Adrenal gland (tissue), 12 donors: ENCODE measurements around the gene SALL3. TPM values are rescaled to one million over a fixed set of nuclear protein-coding genes. Genes with fewer than 3 reads are reported as not detected.
"Not testable (repeated sequence)": the region's sequence is repeated elsewhere in the genome, so short reads cannot be mapped to it uniquely, and the experiment has no call there.

Experiments used
- DNase-seq, 7 donors: peaks; one replicate each; pipeline ENCODE4 v3.0.0-alpha.2; 2019 to 2020
- H3K27ac ChIP-seq, 5 donors: fragments of 200-600 bp; sonication (generic) in 4 of 5; 1 replicate in 3 of 5; 2 replicates in 2 of 5; pipeline versions ENCODE4 v1.5.1 to v1.8.0; 2016 to 2020; ENCODE audit warnings: mild to moderate bottlenecking in 1 of 5
- H3K27me3 ChIP-seq: fragments of 200-600 bp; 2 replicates; pipeline ENCODE4 v1.8.0; 2021
- H3K36me3 ChIP-seq, 2 donors: fragments of 200-600 bp; replicated peaks in 1 of 2; 1 replicate in 1 of 2; 2 replicates in 1 of 2; pipeline versions ENCODE4 v1.5.1 to v1.8.0; 2018 to 2022
- H3K4me1 ChIP-seq, 2 donors: fragments of 200-600 bp; replicated peaks in 1 of 2; 1 replicate in 1 of 2; 2 replicates in 1 of 2; pipeline versions ENCODE4 v1.5.1 to v1.8.0; 2018 to 2021
- H3K4me3 ChIP-seq, 4 donors: fragments of 200-600 bp; sonication (generic) in 3 of 4; one replicate each; pipeline ENCODE4 v1.5.1; 2016 to 2018
- H3K9me3 ChIP-seq, 3 donors: fragments of 200-600 bp; sonication (generic) in 1 of 3; replicated peaks in 1 of 3; 1 replicate in 2 of 3; 2 replicates in 1 of 3; pipeline versions ENCODE4 v1.5.1 to v1.8.0; 2016 to 2021
- POLR2A ChIP-seq, 2 donors: fragments of 450-650 bp; IDR thresholded peaks; one replicate each; pipeline ENCODE4 v1.6.1; 2017; ENCODE audit warnings: antibody characterized with exemption in 2 of 2, mild to moderate bottlenecking in 2 of 2, moderate library complexity in 1 of 2
- WGBS, 4 donors: extraction: QIAGEN DNeasy Blood & Tissue Kit in 2 of 4; methylation state at CpG; one replicate each; pipeline versions ENCODE4 v1.1.5 to v1.1.7; 2013 to 2017; 5-methylcytosine and 5-hydroxymethylcytosine counted together
- intact Hi-C, 2 donors: fragments of 100-400 bp; cut with DNase I; formaldehyde crosslinking; loops; one replicate each; pipeline versions ENCODE4 v1.14.1 to v1.15.0; 2022 to 2023
- polyA plus RNA-seq, 3 donors: library from polyadenylated mRNA; stranded (reverse); fragments of 200-250 nt in 2 of 3; fragments of 350-450 nt in 1 of 3; fragmentation: Illumina TruSeq in 1 of 3; extraction: RNeasy Lipid Tissue Mini Kit (QIAGEN cat#74804) in 1 of 3; gene quantifications; one replicate each; pipeline ENCODE4 v1.2.3, GENCODE V29; 2013 to 2014
- total RNA-seq, 9 donors: library from RNA; depleted of rRNA in 4 of 9; stranded (reverse); fragments of >200 nt in 4 of 9; fragments of 120-200 nt in 1 of 9; fragmentation: NEBNext Ultra II Directional in 1 of 9; extraction: Animal tissue kit (Norgen Biotek cat#: 25700) in 1 of 9; gene quantifications; one replicate each; pipeline versions ENCODE4 v1.1.0 to v1.2.4, GENCODE V29; 2013 to 2023
- TF ChIP-seq, protein P1 (sequence below), 6 experiments: fragments of 450-650 bp in 4 of 6; fragments of 200-600 bp in 2 of 6; sonication (generic) in 1 of 6; IDR thresholded peaks; 1 replicate in 5 of 6; 2 replicates in 1 of 6; pipeline versions ENCODE4 v1.5.1 to v1.8.0; 2016 to 2021; ENCODE audit warnings: antibody characterized with exemption in 6 of 6, mild to moderate bottlenecking in 2 of 6, moderate library complexity in 1 of 6
- donor health status: healthy with polysubstance abuse.
- donor health status: Bipolar disorder and iron deficiency.
- donor health status: DM: yes; HTN: yes; CAD: no.
- donor health status: DM: no; HTN: no; CAD: no.
- donor health status: DM: no; HTN: no; CAD: no.
- donor health status: DM: yes; HTN: yes; CAD: no.

Gene SALL3
- total and polyA plus RNA-seq, 12 donors: 0.11 TPM; not detected in 11

DNA sequence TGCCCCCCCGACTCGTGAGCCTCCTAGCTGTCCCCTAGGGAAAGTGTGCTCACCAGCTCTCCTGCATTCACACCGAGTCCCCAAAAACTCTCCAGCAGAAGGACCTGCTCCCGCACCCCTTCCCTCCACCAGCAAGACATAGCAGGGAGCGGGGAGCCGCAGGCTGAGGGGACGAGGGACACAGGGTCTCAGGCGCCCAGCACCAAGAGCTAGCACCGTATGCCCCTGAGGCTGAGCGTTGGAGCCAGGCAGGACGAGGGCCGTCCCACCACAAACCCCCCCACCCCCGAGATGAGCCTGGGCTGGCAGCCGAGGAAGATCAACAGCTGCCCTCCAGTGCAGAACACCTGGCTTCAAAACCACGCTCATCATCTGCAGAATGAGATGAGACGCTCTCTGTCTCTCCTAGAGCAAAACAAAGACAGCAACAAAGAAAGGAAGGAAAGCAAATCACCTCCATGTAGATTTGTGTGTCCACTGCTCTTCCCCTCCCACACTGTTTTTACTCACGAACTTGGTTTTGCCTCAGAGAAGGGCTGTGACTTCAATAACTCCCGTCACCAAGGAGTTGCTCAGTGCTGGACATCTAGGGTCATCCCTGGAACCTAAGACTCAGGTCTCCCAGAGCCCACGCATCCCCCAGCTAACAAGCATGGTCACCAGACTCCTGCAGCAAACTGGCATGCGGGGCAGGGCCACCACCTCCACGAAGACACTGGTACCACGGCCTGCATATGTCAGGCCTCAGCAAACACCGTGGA, 39.7 kb upstream of the SALL3 start:
- Histone ChIP-seq H3K36me3 (no peaks in the 10 kb centered on the region), H3K27me3 (no peaks in the 10 kb centered on the region), H3K27ac (no peak overlapping the region), H3K4me1 (no peaks in the 10 kb centered on the region), H3K4me3 (no peak overlapping the region), H3K9me3 (no peaks in the 10 kb centered on the region)
- DNase-seq: no peak
- TF ChIP-seq POLR2A (IDR thresholded peaks at IDR 0.05): no peak
- TF ChIP-seq, protein P1, sequence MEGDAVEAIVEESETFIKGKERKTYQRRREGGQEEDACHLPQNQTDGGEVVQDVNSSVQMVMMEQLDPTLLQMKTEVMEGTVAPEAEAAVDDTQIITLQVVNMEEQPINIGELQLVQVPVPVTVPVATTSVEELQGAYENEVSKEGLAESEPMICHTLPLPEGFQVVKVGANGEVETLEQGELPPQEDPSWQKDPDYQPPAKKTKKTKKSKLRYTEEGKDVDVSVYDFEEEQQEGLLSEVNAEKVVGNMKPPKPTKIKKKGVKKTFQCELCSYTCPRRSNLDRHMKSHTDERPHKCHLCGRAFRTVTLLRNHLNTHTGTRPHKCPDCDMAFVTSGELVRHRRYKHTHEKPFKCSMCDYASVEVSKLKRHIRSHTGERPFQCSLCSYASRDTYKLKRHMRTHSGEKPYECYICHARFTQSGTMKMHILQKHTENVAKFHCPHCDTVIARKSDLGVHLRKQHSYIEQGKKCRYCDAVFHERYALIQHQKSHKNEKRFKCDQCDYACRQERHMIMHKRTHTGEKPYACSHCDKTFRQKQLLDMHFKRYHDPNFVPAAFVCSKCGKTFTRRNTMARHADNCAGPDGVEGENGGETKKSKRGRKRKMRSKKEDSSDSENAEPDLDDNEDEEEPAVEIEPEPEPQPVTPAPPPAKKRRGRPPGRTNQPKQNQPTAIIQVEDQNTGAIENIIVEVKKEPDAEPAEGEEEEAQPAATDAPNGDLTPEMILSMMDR (IDR thresholded peaks at IDR 0.05): no peak
- intact Hi-C loops: no loop called here
- 78 to 85% (median 83%) methylated on average over 20 to 23 of the region's 23 CpGs for WGBS, 4 donors

GRCh38 chr18:78942236-78942635, 37.4 kb upstream of the SALL3 start:
- DNase-seq, H3K4me1 ChIP-seq, H3K27ac ChIP-seq, H3K4me3 ChIP-seq, H3K27me3 ChIP-seq, intact Hi-C loops, H3K36me3 ChIP-seq, H3K9me3 ChIP-seq: not testable (repeated sequence)
- 85 to 90% (median 87%) methylated on average over 8 to 17 of the region's 17 CpGs for WGBS, 4 donors

GRCh38 chr18:78945628-78946027, 34.0 kb upstream of the SALL3 start:
- Histone ChIP-seq H3K9me3 (no peaks in the 10 kb centered on the region), H3K4me3 (no peak overlapping the region), H3K36me3 (no peaks in the 10 kb centered on the region), H3K4me1 (no peaks in the 10 kb centered on the region), H3K27me3 (peaks cover 9% of the 10 kb centered on the region), H3K27ac (no peak overlapping the region)
- intact Hi-C loops: no loop called here
- TF ChIP-seq, protein P1 (IDR thresholded peaks at IDR 0.05): no peak
- TF ChIP-seq POLR2A (IDR thresholded peaks at IDR 0.05): no peak
- no peak for DNase-seq
- WGBS, 4 donors: 59 to 73% (median 71%) methylated on average over 9 of the region's 9 CpGs

- no peaks in the 10 kb centered on the region for H3K36me3 ChIP-seq
- no peaks in the 10 kb centered on the region for H3K9me3 ChIP-seq
- H3K4me1 ChIP-seq: no peaks in the 10 kb centered on the region
- TF ChIP-seq POLR2A (IDR thresholded peaks at IDR 0.05): no peak
- TF ChIP-seq, protein P1 (IDR thresholded peaks at IDR 0.05): no peak
- H3K27me3 ChIP-seq: peaks cover 9% of the 10 kb centered on the region
- H3K27ac ChIP-seq: no peak overlapping the region
- WGBS, 4 donors: 77 to 86% (median 82%) methylated on average over 14 to 15 of the region's 15 CpGs
- no peak for DNase-seq
- no peak overlapping the region for H3K4me3 ChIP-seq
- intact Hi-C loops: no loop called here
Measured at GRCh38 chr18:78947291-78947690, 32.3 kb upstream of the SALL3 start.

- Histone ChIP-seq H3K4me1 (no peaks in the 10 kb centered on the region), H3K36me3 (no peaks in the 10 kb centered on the region), H3K4me3 (no peak overlapping the region), H3K27me3 (peaks cover 9% of the 10 kb centered on the region), H3K9me3 (no peaks in the 10 kb centered on the region), H3K27ac (no peak overlapping the region)
- 25 to 48% (median 46%) methylated on average over 6 to 12 of the region's 12 CpGs for WGBS, 4 donors
- no peak for TF ChIP-seq POLR2A (IDR thresholded peaks at IDR 0.05)
- TF ChIP-seq, protein P1 (IDR thresholded peaks at IDR 0.05): no peak
- intact Hi-C loops: no loop called here
- DNase-seq: no peak
Measured at GRCh38 chr18:78948221-78948620, 31.4 kb upstream of the SALL3 start.
